GM21723 (cell line): Measurements from ENCODE around the gene EXTL1.

Source experiments
- ATAC-seq: cut with Tn5 transposase; IDR thresholded peaks from one replicate; pipeline ENCODE4 v1.9.1; 2021; ENCODE audit warnings: mild to moderate bottlenecking, moderate library complexity; ENCODE audit not compliant: unreplicated experiment

The EXTL1 gene

DNA sequence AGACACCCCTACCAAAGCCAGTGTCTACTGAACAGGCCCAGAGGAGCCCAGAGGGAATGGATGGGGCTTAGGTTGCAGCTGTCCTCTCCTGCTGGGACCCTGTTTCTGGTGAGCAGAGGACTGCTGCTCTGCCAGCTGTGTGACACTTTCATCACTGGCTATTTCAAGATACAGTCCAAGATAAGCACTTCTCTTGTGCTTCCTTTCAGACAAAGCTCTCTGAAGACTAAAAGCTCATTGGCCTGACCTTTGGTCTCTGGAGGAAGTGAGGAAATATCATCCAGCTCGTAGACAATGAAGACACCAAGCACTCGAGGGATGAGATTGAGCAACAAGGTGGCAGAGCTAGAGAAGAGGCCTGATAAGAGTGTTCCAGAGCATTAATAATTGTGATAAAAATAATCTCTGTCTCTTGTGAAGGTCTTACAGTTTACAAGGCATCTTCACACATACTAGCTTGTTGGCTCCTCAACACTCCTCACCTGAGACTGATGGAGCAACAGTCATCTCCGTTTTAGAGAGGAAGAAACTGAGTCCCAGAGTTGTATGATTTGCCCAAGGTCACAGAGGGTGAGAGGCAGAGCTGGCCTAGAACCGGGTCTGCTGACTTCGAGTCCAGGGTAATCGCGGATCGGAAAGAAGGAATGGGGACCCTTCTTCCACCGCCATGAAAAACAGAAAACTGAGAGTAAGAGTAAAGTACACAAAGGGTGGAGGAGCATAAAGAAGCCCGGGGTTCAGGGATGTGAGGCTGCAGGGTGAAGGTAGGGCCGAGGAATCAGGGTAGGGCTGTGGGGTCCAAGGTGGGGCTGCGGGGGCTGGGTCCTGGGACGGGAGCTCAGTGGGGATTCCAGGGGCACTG, 24.4 kb upstream of the EXTL1 start:
- no peak for ATAC-seq

GRCh38 chr1:25997828-25998761, 23.5 kb upstream of the EXTL1 start, which contains the start of gene PAFAH2:
Gene PAFAH2, minus strand, starts transcription at chr1:25998063. Its CDS starts 7,247 bp downstream, at chr1:25990816.
- peak; percentile 97 for ATAC-seq

DNA sequence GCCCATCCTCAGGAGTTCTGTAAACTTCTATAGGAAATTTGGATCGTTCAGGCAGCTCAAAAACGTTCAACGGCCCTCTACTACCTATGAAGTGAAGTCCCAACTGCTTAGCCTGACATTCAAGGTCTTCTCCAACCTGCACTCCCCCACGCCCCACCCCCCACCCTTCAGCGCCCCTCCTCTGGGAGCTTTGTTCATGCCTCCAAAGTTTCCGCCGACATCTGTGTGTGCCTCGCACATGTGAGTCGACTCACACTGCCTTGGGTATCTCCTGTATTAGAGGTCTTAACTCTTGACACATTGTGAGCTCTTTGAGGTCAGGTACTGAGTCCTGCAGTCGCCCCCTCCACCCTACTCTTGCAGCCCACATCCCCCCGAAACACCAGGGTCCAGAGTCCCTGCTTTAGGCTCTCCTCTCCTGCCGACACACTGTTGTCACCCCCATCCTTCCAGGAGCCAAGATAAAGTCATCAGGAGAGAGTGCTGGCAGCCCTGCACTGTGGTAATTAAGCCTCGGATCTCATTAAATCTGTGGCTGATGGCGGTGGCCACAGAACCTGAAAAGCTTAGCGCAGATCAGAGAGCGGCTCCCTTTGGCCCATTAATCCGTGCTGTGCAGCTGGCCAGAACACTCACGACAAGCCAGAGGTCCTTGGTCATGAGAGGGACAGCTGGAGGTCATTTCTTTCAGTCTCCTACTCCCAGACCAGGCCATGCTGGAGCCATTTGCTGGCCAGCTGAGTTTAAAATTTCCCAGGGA, 22.4 kb upstream of the EXTL1 start:
- ATAC-seq = no peak

DNA sequence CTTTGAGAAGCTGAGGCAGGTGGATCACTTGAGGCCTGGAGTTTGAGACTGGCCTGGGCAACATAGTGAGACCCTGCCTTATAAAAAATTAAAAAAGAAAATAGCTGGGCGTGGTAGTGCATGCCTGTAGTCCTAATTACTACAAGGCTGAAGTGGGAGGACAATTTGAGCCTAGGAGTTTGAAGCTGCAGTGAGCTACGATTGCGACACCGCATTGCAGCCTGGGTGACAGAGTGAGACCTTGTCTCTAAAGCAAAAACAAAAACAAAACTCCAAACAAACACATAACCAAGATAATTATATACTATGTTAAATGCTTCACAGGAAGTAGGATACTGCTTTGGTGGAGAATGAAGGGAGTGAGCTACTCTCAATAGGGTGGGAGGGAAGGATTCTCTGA, 18.3 kb upstream of the EXTL1 start:
- no peak for ATAC-seq

- ATAC-seq = no peak
Measured at GRCh38 chr1:26003756-26004155, 17.8 kb upstream of the EXTL1 start.

- no peak for ATAC-seq
Measured at GRCh38 chr1:26005434-26006105, 16.0 kb upstream of the EXTL1 start.

DNA sequence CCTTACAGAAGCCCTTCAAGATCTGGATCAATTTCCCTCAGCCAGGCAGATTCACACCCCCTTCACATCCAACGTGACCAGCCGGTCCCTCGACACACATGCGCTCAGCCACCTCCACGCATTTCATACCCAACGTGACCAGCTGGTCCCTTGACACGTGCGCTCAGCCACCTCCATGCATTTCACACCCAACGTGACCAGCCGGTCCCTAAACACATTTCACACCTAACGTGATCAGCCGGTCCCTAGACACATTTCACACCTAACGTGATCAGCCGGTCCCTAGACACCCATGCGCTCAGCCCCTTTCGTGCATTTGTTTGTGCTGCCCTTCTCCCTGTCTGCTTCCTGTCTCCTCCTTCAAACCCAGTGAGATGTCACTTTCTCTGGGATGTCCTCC, 14.9 kb upstream of the EXTL1 start:
- ATAC-seq = no peak

GRCh38 chr1:26009796-26010447, 11.7 kb upstream of the EXTL1 start:
- no peak for ATAC-seq

- no peak for ATAC-seq
Measured at GRCh38 chr1:26010825-26011224, 10.8 kb upstream of the EXTL1 start.

DNA sequence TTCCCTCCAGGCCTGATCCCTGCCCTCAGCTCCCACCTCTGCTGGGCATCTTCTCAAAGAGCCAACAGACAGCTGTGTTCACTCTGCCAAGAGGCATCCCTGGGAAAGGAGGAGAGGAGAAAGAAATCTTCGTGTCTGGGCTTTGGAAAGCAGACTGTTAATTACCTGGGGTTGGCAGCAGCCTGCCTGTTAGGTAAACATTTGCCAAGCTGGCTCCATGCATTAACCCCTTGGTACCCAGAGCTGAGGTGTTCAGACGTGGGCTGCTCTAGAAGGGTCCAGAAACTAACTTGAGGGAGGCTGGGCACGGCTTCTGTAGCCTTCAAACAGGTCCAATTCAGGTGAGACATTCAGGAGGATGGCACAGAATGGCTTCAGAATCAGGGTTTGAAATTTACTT, 8.7 kb upstream of the EXTL1 start:
- ATAC-seq = no peak

GRCh38 chr1:26014179-26014578, 7.4 kb upstream of the EXTL1 start:
- no peak for ATAC-seq

DNA sequence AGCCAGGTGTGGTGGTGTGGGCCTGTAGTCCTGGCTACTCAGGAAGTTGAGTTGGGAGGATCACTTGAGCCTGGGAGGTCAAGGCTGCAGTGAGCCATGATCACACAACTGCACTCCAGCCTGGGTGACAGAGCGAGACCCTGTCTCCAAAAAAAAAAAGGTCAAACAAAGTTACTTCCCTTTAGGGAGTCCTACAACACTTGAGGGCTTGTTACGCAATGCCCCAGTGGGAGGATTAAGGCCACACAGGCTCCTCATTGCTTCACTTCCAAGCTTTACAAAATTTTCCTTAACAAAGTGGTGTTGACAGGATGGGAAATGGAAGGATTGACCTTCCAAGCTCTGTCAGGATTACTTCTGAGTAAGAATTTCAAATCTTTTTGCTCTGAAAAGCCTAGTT, 6.2 kb upstream of the EXTL1 start:
- ATAC-seq = no peak

DNA sequence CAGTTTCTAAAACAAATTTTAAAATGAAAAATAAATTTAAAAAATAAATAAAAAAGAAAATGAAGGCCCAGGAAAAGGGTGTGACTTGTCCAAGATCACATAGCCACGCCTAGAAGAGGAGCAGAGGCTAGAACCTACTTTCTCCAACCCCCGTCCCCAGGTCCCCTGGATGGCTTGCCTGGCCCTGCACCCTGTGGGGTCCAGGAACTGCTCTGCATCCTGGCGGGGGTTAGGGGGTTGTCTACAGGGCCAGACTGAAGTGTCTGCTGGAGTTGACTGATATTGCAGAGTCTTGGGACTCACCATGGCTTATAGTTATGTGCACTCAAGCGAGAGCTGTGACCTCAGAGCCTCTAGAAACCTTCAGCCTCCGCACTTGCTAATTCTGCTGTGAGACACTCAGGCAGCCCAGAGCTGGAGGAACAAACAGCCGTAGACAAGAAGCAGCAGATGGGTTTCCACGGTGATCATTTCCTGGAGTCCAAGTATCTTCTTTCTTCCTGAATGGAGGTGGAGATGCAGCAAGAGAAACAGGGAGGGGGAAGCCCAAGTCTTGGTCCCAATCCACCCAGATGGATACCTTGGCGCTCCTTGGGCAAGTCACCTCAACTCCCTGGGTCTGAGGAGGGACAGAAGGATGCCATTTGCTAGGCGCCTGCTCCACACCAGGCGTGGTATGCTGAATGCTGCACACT, 5.2 kb upstream of the EXTL1 start:
- ATAC-seq = no peak

- no peak for ATAC-seq
Measured at GRCh38 chr1:26016953-26017545, 4.5 kb upstream of the EXTL1 start.

GRCh38 chr1:26017606-26018005, 4.0 kb upstream of the EXTL1 start:
- no peak for ATAC-seq

GRCh38 chr1:26019641-26020315, 1.8 kb upstream of the EXTL1 start:
- no peak for ATAC-seq

DNA sequence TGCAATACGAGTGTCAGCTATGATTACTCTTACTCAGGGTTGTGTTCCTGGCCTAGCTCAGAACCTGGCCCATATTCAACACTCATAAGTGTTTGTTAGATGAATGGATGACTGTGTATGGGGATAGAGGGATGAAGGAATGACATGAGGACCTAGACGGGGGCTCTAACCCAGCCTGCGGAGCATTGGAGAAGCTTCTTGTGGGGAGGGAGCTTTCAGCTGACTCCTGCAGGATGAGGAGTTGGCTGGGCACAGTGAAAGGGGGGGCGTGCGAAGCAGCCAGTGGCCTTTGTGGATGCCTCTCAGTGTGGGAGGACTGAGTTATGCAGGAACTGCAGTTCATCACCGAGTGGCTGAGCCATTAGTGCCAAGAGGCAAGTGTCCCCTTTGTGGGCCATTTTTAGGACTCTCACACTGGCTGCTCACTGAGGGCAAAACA, 1.2 kb upstream of the EXTL1 start:
- no peak for ATAC-seq

GRCh38 chr1:26020941-26021646, 481 bp upstream of the EXTL1 start:
- ATAC-seq = no peak
